K562 (cell line): ENCODE data around the gene ZFP42. TPM values are rescaled to one million over a fixed set of nuclear protein-coding genes. Genes with fewer than 3 reads are reported as not detected.

Source experiments
- ATAC-seq: fragments of 200-7000 bp; cut with Tn5 transposase; 3 replicates; pipeline ENCODE4 v1.9.1; 2020; ENCODE audit warnings: moderate library complexity
- BruUV-seq: library from RNA; stranded (reverse); fragments of 400-500 nt; replicated peaks from 2 replicates; lab custom pipeline; 2021; lab: Mats Ljungman, UMichigan
- CTCF ChIA-PET: fragments of 300-600 bp; formaldehyde crosslinking; extraction: SDS; loops from one replicate; lab custom pipeline; 2021; ENCODE audit warnings: low intra/inter-chr PET ratio; lab: Yijun Ruan, JAX
- POLR2A ChIA-PET: fragments of 300-600, 350-650 bp; sonication (Branson Sonifier 250); formaldehyde crosslinking; extraction: SDS; loops from one replicate; lab custom pipeline; 2021; ENCODE audit warnings: antibody characterized with exemption, inconsistent platforms; lab: Yijun Ruan, JAX
- DNase-seq, 4 experiments: peaks; one replicate each; pipeline versions ENCODE4 v3.0.0 to v3.0.0-alpha.2; 2011 to 2018; ENCODE audit warnings: low spot score in 3 of 4, mixed read lengths in 3 of 4; ENCODE audit errors: extremely low read depth in 1 of 4
- FAIRE-seq: peaks from 2 replicates; lab custom pipeline; 2011; peaks lifted over from hg19 to GRCh38; lab: Jason Lieb, UNC
- H2AFZ ChIP-seq: 2 replicates; pipeline ENCODE4 v1.6.0; 2011; ENCODE audit warnings: low read depth, low read length, control low read depth, inconsistent platforms
- H3K27ac ChIP-seq: fragments of 200-600 bp; 3 replicates; pipeline ENCODE4 v1.8.0; 2011; ENCODE audit warnings: low read depth, mild to moderate bottlenecking, control low read depth, inconsistent platforms, low read length, moderate library complexity, mixed read lengths; ENCODE audit errors: extremely low read depth
- H3K27me3 ChIP-seq, 2 experiments: fragments of 300-600 bp in 1 of 2; 2 replicates in 1 of 2; 3 replicates in 1 of 2; pipeline versions ENCODE4 v1.6.0 to v1.8.0; 2011; ENCODE audit warnings: inconsistent platforms in 2 of 2, low read length in 2 of 2, mild to moderate bottlenecking in 1 of 2, mixed read lengths in 1 of 2, moderate library complexity in 1 of 2; ENCODE audit not compliant: control insufficient read depth in 2 of 2, insufficient read depth in 2 of 2
- H3K36me3 ChIP-seq: fragments of 300-600 bp; 3 replicates; pipeline ENCODE4 v1.8.0; 2011; ENCODE audit warnings: mild to moderate bottlenecking, low read length, inconsistent platforms; ENCODE audit not compliant: control insufficient read depth, insufficient read depth
- H3K4me1 ChIP-seq, 2 experiments: fragments of 200-600 bp in 1 of 2; replicated peaks in 1 of 2; 2 replicates in 1 of 2; 3 replicates in 1 of 2; pipeline versions ENCODE4 v1.5.1 to v1.8.0; 2011; ENCODE audit warnings: inconsistent platforms in 2 of 2, low read length in 2 of 2, mild to moderate bottlenecking in 1 of 2, mixed read lengths in 1 of 2, moderate library complexity in 1 of 2; ENCODE audit not compliant: control insufficient read depth in 2 of 2, insufficient read depth in 2 of 2
- H3K4me2 ChIP-seq: 2 replicates; pipeline ENCODE4 v1.6.1; 2011; ENCODE audit warnings: low read length, control low read depth, inconsistent platforms, mixed read lengths; ENCODE audit not compliant: insufficient read depth
- H3K4me3 ChIP-seq: fragments of 200-600 bp; sonication (generic), shearing (Covaris generic); 2 replicates; pipeline ENCODE4 v1.5.1; 2016; ENCODE audit warnings: control low read depth, inconsistent platforms
- H3K79me2 ChIP-seq: fragments of 200-600 bp; 3 replicates; pipeline ENCODE4 v1.8.0; 2011; ENCODE audit warnings: low read length, inconsistent platforms; ENCODE audit not compliant: control insufficient read depth, insufficient read depth
- H3K9ac ChIP-seq, 2 experiments: 2 replicates each; pipeline versions ENCODE4 v1.6.0 to v1.6.1; 2011; ENCODE audit warnings: low read depth in 2 of 2, low read length in 2 of 2, control low read depth in 1 of 2, inconsistent platforms in 1 of 2, mild to moderate bottlenecking in 1 of 2, mixed read lengths in 1 of 2; ENCODE audit not compliant: insufficient read depth in 1 of 2
- H3K9me1 ChIP-seq: one replicate; pipeline ENCODE4 v1.6.0; 2011; ENCODE audit warnings: inconsistent platforms, mild to moderate bottlenecking, low read length, moderate library complexity; ENCODE audit not compliant: control insufficient read depth, insufficient read depth
- H3K9me3 ChIP-seq: replicated peaks from 2 replicates; pipeline ENCODE4 v1.5.1; 2011; ENCODE audit warnings: low read depth, low read length, inconsistent platforms; ENCODE audit not compliant: control insufficient read depth, insufficient read depth
- H4K20me1 ChIP-seq: replicated peaks from 2 replicates; pipeline ENCODE4 v1.6.1; 2011; ENCODE audit warnings: low read length, inconsistent platforms, mixed read lengths; ENCODE audit not compliant: control insufficient read depth, insufficient read depth
- CBFA2T2 ChIP-seq: fragments of 450-650 bp; conservative IDR thresholded peaks from 2 replicates; pipeline ENCODE4 v1.6.1; 2017; ENCODE audit warnings: mild to moderate bottlenecking
- HDAC6 ChIP-seq: IDR thresholded peaks from 2 replicates; pipeline ENCODE4 v1.6.1; 2012; ENCODE audit warnings: low read depth, mild to moderate bottlenecking, control low read depth, inconsistent platforms, low read length, moderate library complexity
- HMBOX1 ChIP-seq: sonication (generic); IDR thresholded peaks from 2 replicates; pipeline ENCODE4 v1.6.1; 2016
- MAFF ChIP-seq: IDR thresholded peaks from 2 replicates; pipeline ENCODE4 v1.6.1; 2012; ENCODE audit warnings: low read length, improper control_type of control experiment
- MCM3 ChIP-seq: fragments of 450-650 bp; IDR thresholded peaks from 2 replicates; pipeline ENCODE4 v1.6.1; 2016
- MCM7 ChIP-seq, 2 experiments: fragments of 450-650 bp; IDR thresholded peaks; 2 replicates each; pipeline ENCODE4 v1.6.1; 2016 to 2018
- TAF9B ChIP-seq: fragments of 450-650 bp; IDR thresholded peaks from 2 replicates; pipeline ENCODE4 v1.6.1; 2018; ENCODE audit warnings: mild to moderate bottlenecking; ENCODE audit not compliant: partially characterized antibody
- ZNF274 ChIP-seq: IDR thresholded peaks from 2 replicates; pipeline ENCODE4 v1.6.1; 2011; ENCODE audit warnings: low read depth, mild to moderate bottlenecking, low read length, moderate library complexity, borderline replicate concordance
- WGBS: fragments of 100-300 bp; shearing (Covaris generic); methylation state at CpG from one replicate; pipeline ENCODE4 v1.1.6; 2016; ENCODE audit warnings: low coverage, mixed read lengths; ENCODE audit not compliant: insufficient coverage; ENCODE audit errors: missing lambda C conversion rate; 5-methylcytosine and 5-hydroxymethylcytosine counted together
- in situ Hi-C: fragments of 300-500 bp; cut with MboI; formaldehyde crosslinking; loops from 4 replicates; pipeline ENCODE4 v1.15.0; 2018; ENCODE audit warnings: inconsistent platforms, mixed read lengths
- intact Hi-C: fragments of 100-400 bp; cut with micrococcal nuclease; formaldehyde crosslinking; loops from 2 replicates; pipeline ENCODE4 v1.14.2; 2022
- polyA plus RNA-seq, 8 experiments: library from polyadenylated mRNA; depleted of rRNA in 4 of 8; stranded (reverse) in 5 of 8; unstranded in 3 of 8; fragments of >200 nt; fragmentation: Nextera tagmentation in 2 of 8; fragmentation: Illumina TruSeq in 1 of 8; extraction: Ambion mirVana in 2 of 8; extraction: Trizol in 1 of 8; gene quantifications; 2 replicates each; pipeline versions ENCODE4 v1.2.1 to v1.2.3, GENCODE V29; 2011 to 2014; ENCODE audit warnings: inconsistent platforms in 1 of 8, missing spikeins in 1 of 8
- total RNA-seq, 7 experiments: library from RNA; depleted of rRNA in 6 of 7; stranded (reverse); fragments of >200 nt in 6 of 7; fragmentation: Illumina TruSeq in 2 of 7; extraction: Trizol in 2 of 7; gene quantifications; 2 replicates each; pipeline versions ENCODE4 v1.2.1 to v1.2.3, GENCODE V29; 2011 to 2021; ENCODE audit warnings: low replicate concordance in 1 of 7
- TF ChIP-seq, protein P1 (sequence below), 3 experiments: IDR thresholded peaks in 2 of 3; conservative IDR thresholded peaks in 1 of 3; 2 replicates each; pipeline ENCODE4 v1.5.1; 2011 to 2012; ENCODE audit warnings: low read length in 3 of 3, mild to moderate bottlenecking in 3 of 3, control low read depth in 2 of 3, improper control_type of control experiment in 1 of 3, inconsistent platforms in 1 of 3, low read depth in 1 of 3, mixed read lengths in 1 of 3, moderate library complexity in 1 of 3; ENCODE audit not compliant: insufficient read depth in 2 of 3
- TF ChIP-seq, protein P2 (sequence below): fragments of 250-450 bp; sonication (Bioruptor Pico); IDR thresholded peaks from 2 replicates; pipeline ENCODE4 v1.5.1; 2021; ENCODE audit warnings: mild to moderate bottlenecking
- TF ChIP-seq, protein P3 (sequence below): sonication (generic); formaldehyde crosslinking; IDR thresholded peaks from 2 replicates; pipeline ENCODE4 v1.8.0; 2022; ENCODE audit warnings: missing genetic modification reagents, mild to moderate bottlenecking, borderline replicate concordance

The ZFP42 gene
- total and polyA plus RNA-seq, 9 of the 15 experiments (the other 6 are each of a cell fraction or from before 2014, with no cell fraction given) = 0.09 to 0.64 (median 0.20) TPM

DNA sequence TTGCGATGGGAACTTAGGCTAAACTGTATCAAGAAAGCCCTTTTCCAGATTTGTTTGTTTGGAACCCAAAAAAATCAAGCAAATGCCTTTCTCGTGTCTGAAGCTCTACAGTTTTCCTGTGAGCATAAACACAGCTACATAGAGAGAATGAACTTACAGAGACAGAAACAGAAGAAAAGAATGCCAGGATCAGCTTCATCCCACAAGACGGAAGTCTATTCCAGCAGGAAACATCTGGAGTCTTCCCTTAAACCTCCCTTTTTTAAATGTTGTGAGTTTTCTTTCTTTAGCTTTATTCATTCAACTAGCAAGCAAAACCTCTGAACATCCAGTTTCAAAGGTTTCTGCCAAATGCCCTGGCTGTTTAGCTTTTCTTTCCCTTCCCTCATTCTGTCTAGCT lies 32.6 kb upstream of the ZFP42 start:
- Histone ChIP-seq H4K20me1 (no peaks in the 10 kb centered on the region), H3K27me3 (no peaks in the 10 kb centered on the region), H3K4me1 (no peaks in the 10 kb centered on the region), H3K79me2 (no peaks in the 10 kb centered on the region), H3K9me3 (no peaks in the 10 kb centered on the region), H2AFZ (no peak overlapping the region), H3K36me3 (no peaks in the 10 kb centered on the region), H3K27ac (no peak overlapping the region), H3K9me1 (no peaks in the 10 kb centered on the region), H3K4me3 (no peak overlapping the region), H3K9ac (no peak overlapping the region), H3K4me2 (no peak overlapping the region)
- ATAC-seq (no peak), DNase-seq (no peak), FAIRE-seq (no peak)
- intact Hi-C loops (no loop called here), in situ Hi-C loops (no loop called here)
- 4% methylated on average over 3 of the region's 3 CpGs for WGBS
- ChIA-PET CTCF (no interaction called here), POLR2A (no interaction called here)
- TF ChIP-seq MAFF (no peak), HMBOX1 (no peak), MCM7 (IDR thresholded peaks at IDR 0.05) (no peak), MCM3 (no peak), CBFA2T2 (no peak), ZNF274 (no peak), TAF9B (no peak), HDAC6 (no peak)
- TF ChIP-seq, protein P1, sequence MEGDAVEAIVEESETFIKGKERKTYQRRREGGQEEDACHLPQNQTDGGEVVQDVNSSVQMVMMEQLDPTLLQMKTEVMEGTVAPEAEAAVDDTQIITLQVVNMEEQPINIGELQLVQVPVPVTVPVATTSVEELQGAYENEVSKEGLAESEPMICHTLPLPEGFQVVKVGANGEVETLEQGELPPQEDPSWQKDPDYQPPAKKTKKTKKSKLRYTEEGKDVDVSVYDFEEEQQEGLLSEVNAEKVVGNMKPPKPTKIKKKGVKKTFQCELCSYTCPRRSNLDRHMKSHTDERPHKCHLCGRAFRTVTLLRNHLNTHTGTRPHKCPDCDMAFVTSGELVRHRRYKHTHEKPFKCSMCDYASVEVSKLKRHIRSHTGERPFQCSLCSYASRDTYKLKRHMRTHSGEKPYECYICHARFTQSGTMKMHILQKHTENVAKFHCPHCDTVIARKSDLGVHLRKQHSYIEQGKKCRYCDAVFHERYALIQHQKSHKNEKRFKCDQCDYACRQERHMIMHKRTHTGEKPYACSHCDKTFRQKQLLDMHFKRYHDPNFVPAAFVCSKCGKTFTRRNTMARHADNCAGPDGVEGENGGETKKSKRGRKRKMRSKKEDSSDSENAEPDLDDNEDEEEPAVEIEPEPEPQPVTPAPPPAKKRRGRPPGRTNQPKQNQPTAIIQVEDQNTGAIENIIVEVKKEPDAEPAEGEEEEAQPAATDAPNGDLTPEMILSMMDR (IDR thresholded peaks at IDR 0.05 in 2 of 3, conservative IDR thresholded peaks at IDR 0.05 in 1 of 3; ENCODE audit: insufficient read depth in 2 of 3, low read depth in 1 of 3, low read length in 3 of 3) = no peak
- TF ChIP-seq, protein P2, sequence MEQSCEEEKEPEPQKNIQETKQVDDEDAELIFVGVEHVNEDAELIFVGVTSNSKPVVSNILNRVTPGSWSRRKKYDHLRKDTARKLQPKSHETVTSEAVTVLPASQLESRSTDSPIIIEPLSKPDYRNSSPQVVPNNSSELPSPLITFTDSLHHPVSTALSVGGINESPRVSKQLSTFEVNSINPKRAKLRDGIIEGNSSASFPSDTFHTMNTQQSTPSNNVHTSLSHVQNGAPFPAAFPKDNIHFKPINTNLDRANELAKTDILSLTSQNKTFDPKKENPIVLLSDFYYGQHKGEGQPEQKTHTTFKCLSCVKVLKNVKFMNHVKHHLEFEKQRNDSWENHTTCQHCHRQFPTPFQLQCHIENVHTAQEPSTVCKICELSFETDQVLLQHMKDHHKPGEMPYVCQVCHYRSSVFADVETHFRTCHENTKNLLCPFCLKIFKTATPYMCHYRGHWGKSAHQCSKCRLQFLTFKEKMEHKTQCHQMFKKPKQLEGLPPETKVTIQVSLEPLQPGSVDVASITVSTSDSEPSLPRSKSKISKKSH = no peak
- TF ChIP-seq, protein P3, sequence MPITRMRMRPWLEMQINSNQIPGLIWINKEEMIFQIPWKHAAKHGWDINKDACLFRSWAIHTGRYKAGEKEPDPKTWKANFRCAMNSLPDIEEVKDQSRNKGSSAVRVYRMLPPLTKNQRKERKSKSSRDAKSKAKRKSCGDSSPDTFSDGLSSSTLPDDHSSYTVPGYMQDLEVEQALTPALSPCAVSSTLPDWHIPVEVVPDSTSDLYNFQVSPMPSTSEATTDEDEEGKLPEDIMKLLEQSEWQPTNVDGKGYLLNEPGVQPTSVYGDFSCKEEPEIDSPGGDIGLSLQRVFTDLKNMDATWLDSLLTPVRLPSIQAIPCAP (CRISPR knock-in tag) = no peak
- no TSS peak for BruUV-seq
